GM19463 (cell line): Measurements from ENCODE around the gene SPPL2C.

Experiments
- ATAC-seq: cut with Tn5 transposase; IDR thresholded peaks from one replicate; pipeline ENCODE4 v1.9.1; 2021; ENCODE audit warnings: mild to moderate bottlenecking, moderate library complexity; ENCODE audit not compliant: unreplicated experiment

SPPL2C gene

DNA sequence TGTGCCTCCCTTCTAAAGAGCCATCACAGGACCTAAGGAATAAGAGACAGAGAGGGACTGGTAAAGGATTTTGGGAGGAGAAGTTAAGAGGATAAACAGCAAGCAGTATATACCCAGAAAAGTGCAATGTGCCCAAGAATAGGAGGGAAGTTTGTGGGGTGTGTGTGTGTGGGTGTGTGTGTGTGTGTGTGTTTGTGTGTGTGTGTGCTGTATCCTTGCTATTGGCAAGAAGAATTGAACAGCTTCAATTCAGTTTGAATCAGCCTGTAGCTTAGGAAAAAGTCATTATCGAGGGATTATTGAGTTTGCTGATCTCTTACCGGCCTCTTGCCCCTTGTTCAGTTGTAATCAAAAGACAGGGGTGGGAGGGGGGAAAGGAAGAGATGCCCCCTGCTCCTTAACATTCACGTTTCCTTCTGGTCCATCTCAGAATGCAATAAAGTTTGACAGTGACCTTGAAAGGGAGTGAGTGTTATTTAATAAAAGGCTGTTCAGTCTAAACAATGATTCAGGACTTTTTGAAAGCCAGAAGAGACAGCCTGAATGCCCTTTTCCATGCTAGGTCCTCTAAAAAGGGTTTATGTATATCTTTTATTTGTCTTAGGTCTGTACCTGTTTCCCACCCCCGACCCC, 25.8 kb downstream of the SPPL2C start:
- ATAC-seq = no peak

DNA sequence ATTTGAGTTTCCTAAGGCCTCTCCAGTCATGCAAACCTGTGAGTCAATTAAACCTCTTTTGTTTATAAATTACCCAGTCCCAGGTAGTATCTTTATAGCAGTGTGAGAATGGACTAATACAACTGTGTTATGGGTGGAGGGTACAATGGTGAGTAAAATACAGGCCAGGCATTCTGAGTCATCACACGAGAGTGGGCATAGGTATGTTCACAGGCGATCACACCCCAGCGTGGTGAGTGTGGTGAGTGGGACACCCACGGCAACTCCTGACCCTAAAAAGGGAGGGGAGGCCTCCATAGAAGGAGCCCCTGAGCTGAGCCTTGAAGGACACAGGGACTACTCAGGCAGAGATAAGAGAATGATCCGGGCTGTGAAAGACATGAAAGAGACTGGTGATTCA, 27.0 kb downstream of the SPPL2C start:
- ATAC-seq = no peak

DNA sequence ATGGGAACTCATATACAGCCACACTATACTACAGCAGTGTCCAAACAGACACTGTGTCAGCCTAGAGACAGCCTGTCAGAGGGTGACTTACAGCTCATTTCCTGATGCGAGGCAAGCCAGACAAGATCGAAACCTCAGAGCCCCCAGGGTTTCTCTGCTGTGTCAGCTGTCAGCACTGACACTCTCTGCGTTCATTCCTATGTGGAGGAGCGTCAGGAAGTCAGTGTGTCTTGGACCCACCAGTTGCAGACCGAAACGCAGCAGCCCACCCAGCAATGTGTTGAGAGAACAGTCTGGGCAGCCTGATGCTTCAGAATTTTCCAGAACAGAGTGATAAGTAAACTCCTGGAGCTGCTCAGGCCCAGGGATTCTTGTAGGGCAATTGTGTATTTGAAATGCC, 29.0 kb downstream of the SPPL2C start:
- ATAC-seq = no peak

- ATAC-seq = no peak
These were observed 29.5 kb downstream of the SPPL2C start for GRCh38 chr17:45874151-45874550.

- no peak for ATAC-seq
These were observed 31.9 kb downstream of the SPPL2C start for GRCh38 chr17:45876539-45876938.

DNA sequence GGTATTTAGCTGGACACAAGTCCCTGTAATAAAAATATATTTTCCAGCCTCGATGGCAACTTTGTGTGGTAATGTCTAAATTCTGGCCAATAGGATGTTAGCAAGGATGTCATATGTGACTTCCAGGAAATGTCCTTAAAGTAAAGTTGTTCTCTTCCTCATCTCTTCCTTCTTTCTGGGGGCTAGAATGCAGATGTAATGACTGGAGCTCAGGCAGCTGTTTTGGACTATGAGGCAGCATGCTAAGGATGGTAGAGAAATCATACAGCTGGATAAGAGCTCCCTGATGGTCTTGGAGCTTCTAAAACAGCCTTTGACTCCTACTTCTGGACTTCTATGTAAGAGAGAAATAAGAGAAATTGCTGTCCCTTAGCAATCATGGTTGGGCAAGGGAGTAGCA, 32.8 kb downstream of the SPPL2C start:
- no peak for ATAC-seq

GRCh38 chr17:45883063-45883462, 38.4 kb downstream of the SPPL2C start:
- no peak for ATAC-seq

- ATAC-seq = no peak
These were observed 42.2 kb downstream of the SPPL2C start for GRCh38 chr17:45886852-45887251.

- ATAC-seq = no peak
These were observed 43.7 kb downstream of the SPPL2C start for GRCh38 chr17:45888392-45888791.

DNA sequence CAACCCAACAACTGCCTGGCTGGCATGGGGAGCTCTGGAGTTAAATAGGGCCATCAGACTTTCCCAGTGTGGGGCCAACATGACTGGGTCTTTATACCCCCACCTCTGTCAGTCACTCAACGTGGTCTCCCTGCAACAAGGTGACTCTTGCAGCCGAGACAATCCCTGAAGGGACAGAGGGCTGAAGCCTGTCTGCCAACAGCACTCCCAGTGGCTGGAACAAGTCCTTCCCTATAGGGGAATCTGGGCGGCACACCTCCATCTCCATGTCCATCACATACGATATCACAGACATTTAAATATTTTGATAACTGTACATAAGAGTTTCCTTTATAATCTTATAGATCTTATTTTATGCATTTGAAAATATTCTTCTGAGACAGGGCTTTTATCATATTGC, 44.9 kb downstream of the SPPL2C start:
- no peak for ATAC-seq

GRCh38 chr17:45893725-45894021, 49.0 kb downstream of the SPPL2C start:
- no peak for ATAC-seq

- peak; percentile 83 for ATAC-seq
These were observed 49.5 kb downstream of the SPPL2C start, which contains the start of gene MAPT for GRCh38 chr17:45894022-45894784. Gene MAPT (plus strand): TSS chr17:45894554. CDS start chr17:45962338, 67,784 bp downstream.

DNA sequence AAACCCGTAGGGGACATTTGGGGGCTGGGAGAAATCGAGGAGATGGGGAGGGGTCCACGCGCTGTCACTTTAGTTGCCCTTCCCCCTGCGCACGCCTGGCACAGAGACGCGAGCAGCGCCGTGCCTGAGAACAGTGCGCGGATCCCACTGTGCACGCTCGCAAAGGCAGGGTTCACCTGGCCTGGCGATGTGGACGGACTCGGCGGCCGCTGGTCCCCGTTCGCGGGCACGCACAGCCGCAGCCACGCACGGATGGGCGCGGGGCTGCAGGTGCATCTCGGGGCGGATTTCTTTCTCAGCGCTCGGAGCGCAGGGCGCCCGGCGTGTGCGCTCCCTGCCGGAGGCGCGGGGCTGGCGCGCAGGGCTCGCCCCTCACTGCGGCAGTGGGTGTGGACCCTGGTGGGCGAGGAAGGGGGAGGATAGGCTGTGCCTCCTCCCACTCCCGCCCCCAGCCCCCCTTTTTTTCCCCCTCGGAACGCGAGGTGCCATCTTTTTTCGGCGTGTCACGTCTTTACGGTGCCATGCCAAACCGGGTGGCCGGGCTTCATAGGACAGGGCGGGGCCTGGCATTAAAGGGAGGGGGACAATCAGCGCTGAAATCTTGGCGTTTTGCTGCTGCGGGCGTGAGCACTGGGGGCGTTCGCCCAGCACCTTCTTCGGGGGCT, 50.8 kb downstream of the SPPL2C start:
- no peak for ATAC-seq

- no peak for ATAC-seq
These were observed 51.5 kb downstream of the SPPL2C start for GRCh38 chr17:45895969-45896785.
